HCT116 (cell line): ENCODE measurements around the gene NPM3. TPM values are rescaled to one million over a fixed set of nuclear protein-coding genes. Genes with fewer than 3 reads are reported as not detected.

Source experiments
- ATAC-seq: fragments of 200-7000 bp; cut with Tn5 transposase; 2 replicates; pipeline ENCODE4 v1.9.1; 2020; ENCODE audit warnings: mild to moderate bottlenecking, moderate library complexity
- BruUV-seq: library from RNA; stranded (reverse); fragments of 400-500 nt; replicated peaks from 2 replicates; lab custom pipeline; 2021; lab: Mats Ljungman, UMichigan
- CTCF ChIA-PET: fragments of 300-600 bp; sonication (Branson Sonifier 250); formaldehyde crosslinking; loops from one replicate; lab custom pipeline; 2021; ENCODE audit warnings: antibody characterized with exemption; lab: Charles Lee
- POLR2A ChIA-PET: fragments of 300-600, 350-600 bp; sonication (Branson Sonifier 250); formaldehyde crosslinking; loops from one replicate; lab custom pipeline; 2021; ENCODE audit warnings: antibody characterized with exemption; lab: Charles Lee
- RAD21 ChIA-PET, 2 experiments: fragments of 300-600 bp; sonication (Branson Sonifier 250); formaldehyde crosslinking; loops; one replicate each; lab custom pipeline; 2023; ENCODE audit warnings: low total read pairs in 2 of 2; ENCODE audit not compliant: uncharacterized antibody in 2 of 2, unreplicated experiment in 2 of 2, low non-redundant PET in 1 of 2; lab: Charles Lee
- DNase-seq: peaks from one replicate; pipeline ENCODE4 v3.0.0-alpha.2; 2010; ENCODE audit warnings: low read depth, low spot score
- H2AFZ ChIP-seq: fragments of 200-600 bp; shearing (Covaris generic), sonication (generic); 2 replicates; pipeline ENCODE4 v1.6.1; 2017; ENCODE audit warnings: low read depth, mixed run types, mixed read lengths, antibody characterized with exemption, low read length; ENCODE audit not compliant: poor library complexity, severe bottlenecking
- H3K27ac ChIP-seq: 2 replicates; pipeline ENCODE4 v1.5.1; 2012; ENCODE audit warnings: low read depth, low read length
- H3K27me3 ChIP-seq: fragments of 200-600 bp; sonication (generic); 2 replicates; pipeline ENCODE4 v1.6.1; 2016; ENCODE audit warnings: mixed run types, low read length, mixed read lengths; ENCODE audit not compliant: insufficient read depth
- H3K36me3 ChIP-seq, 2 experiments: fragments of 200-500 bp in 1 of 2; fragments of 200-600 bp in 1 of 2; sonication (Bioruptor generic) in 1 of 2; sonication (generic) in 1 of 2; 2 replicates each; pipeline versions ENCODE4 v1.5.1 to v1.6.1; 2014 to 2016; ENCODE audit warnings: low read length in 2 of 2, inconsistent platforms in 1 of 2, mixed read lengths in 1 of 2, mixed run types in 1 of 2; ENCODE audit not compliant: insufficient read depth in 2 of 2, control insufficient read depth in 1 of 2
- H3K4me1 ChIP-seq, 2 experiments: fragments of 200-600 bp in 1 of 2; sonication (generic) in 1 of 2; 2 replicates each; pipeline versions ENCODE4 v1.5.1 to v1.6.1; 2012 to 2017; ENCODE audit warnings: low read length in 2 of 2, inconsistent platforms in 1 of 2, mild to moderate bottlenecking in 1 of 2, mixed read lengths in 1 of 2, mixed run types in 1 of 2, moderate library complexity in 1 of 2; ENCODE audit not compliant: insufficient read depth in 2 of 2, control insufficient read depth in 1 of 2
- H3K4me2 ChIP-seq: fragments of 200-600 bp; sonication (generic); 2 replicates; pipeline ENCODE4 v1.6.1; 2017; ENCODE audit warnings: mixed run types, low read length, mixed read lengths
- H3K4me3 ChIP-seq, 2 experiments: fragments of 200-600 bp in 1 of 2; sonication (generic) in 1 of 2; replicated peaks in 1 of 2; 2 replicates each; pipeline ENCODE4 v1.5.1; 2011 to 2016; ENCODE audit warnings: low read length in 2 of 2, control low read depth in 1 of 2, low read depth in 1 of 2, mild to moderate bottlenecking in 1 of 2, mixed read lengths in 1 of 2, mixed run types in 1 of 2
- H3K79me2 ChIP-seq: fragments of 200-600 bp; sonication (generic); 2 replicates; pipeline ENCODE4 v1.6.1; 2017; ENCODE audit warnings: mild to moderate bottlenecking, mixed run types, low read length, moderate library complexity, mixed read lengths; ENCODE audit not compliant: insufficient read depth
- H3K9ac ChIP-seq: fragments of 200-600 bp; sonication (generic); 2 replicates; pipeline ENCODE4 v1.6.1; 2016; ENCODE audit warnings: low read length, mixed read lengths
- H3K9me2 ChIP-seq: fragments of 200-600 bp; sonication (generic), shearing (Covaris generic); 2 replicates; pipeline ENCODE4 v1.6.1; 2017; ENCODE audit warnings: mixed run types, mild to moderate bottlenecking, moderate library complexity; ENCODE audit not compliant: insufficient read depth
- H3K9me3 ChIP-seq, 2 experiments: fragments of 200-500 bp in 1 of 2; fragments of 200-600 bp in 1 of 2; sonication (Bioruptor generic) in 1 of 2; sonication (generic) in 1 of 2; 2 replicates each; pipeline ENCODE4 v1.6.1; 2014 to 2017; ENCODE audit warnings: low read length in 2 of 2, mixed read lengths in 2 of 2, inconsistent platforms in 1 of 2, low read depth in 1 of 2, mild to moderate bottlenecking in 1 of 2, mixed run types in 1 of 2, moderate library complexity in 1 of 2; ENCODE audit not compliant: control insufficient read depth in 1 of 2, insufficient read depth in 1 of 2
- H4K20me1 ChIP-seq: fragments of 200-600 bp; sonication (generic), shearing (Covaris generic); 2 replicates; pipeline ENCODE4 v1.6.1; 2017; ENCODE audit warnings: mixed run types, mild to moderate bottlenecking, moderate library complexity; ENCODE audit not compliant: insufficient read depth
- CBX3 ChIP-seq: IDR thresholded peaks from 2 replicates; pipeline ENCODE4 v1.6.1; 2012; ENCODE audit warnings: low read depth
- CTCF ChIP-seq, 3 experiments: fragments of 200-600 bp in 1 of 3; sonication (generic) in 1 of 3; IDR thresholded peaks in 2 of 3; conservative IDR thresholded peaks in 1 of 3; 2 replicates each; pipeline ENCODE4 v1.5.1; 2012 to 2017; ENCODE audit warnings: low read depth in 2 of 3, low read length in 2 of 3, antibody characterized with exemption in 1 of 3, borderline replicate concordance in 1 of 3, control low read depth in 1 of 3, mild to moderate bottlenecking in 1 of 3, mixed read lengths in 1 of 3, mixed run types in 1 of 3, moderate library complexity in 1 of 3; ENCODE audit not compliant: insufficient read depth in 1 of 3
- EGR1 ChIP-seq: IDR thresholded peaks from 2 replicates; pipeline ENCODE4 v1.6.1; 2012; ENCODE audit warnings: low read depth
- ELF1 ChIP-seq: IDR thresholded peaks from 2 replicates; pipeline ENCODE4 v1.6.1; 2012; ENCODE audit warnings: low read depth, borderline replicate concordance
- EZH2 ChIP-seq: fragments of 200-600 bp; sonication (generic); IDR thresholded peaks from 2 replicates; pipeline ENCODE4 v1.6.1; 2017; ENCODE audit warnings: antibody characterized with exemption, mixed run types
- MAX ChIP-seq: IDR thresholded peaks from 2 replicates; pipeline ENCODE4 v1.6.1; 2012
- POLR2AphosphoS5 ChIP-seq: IDR thresholded peaks from 2 replicates; pipeline ENCODE4 v1.6.1; 2011; ENCODE audit warnings: mild to moderate bottlenecking, low read depth, low read length, moderate library complexity
- RAD21 ChIP-seq: IDR thresholded peaks from 2 replicates; pipeline ENCODE4 v1.6.1; 2012; ENCODE audit warnings: low read depth, mild to moderate bottlenecking
- SIN3A ChIP-seq: IDR thresholded peaks from 2 replicates; pipeline ENCODE4 v1.6.1; 2012; ENCODE audit warnings: low read depth
- YY1 ChIP-seq: IDR thresholded peaks from 2 replicates; pipeline ENCODE4 v1.6.1; 2011; ENCODE audit warnings: low read length, low read depth, moderate library complexity, mild to moderate bottlenecking; ENCODE audit not compliant: insufficient replicate concordance; ENCODE audit errors: extremely low read depth
- ZBTB33 ChIP-seq: IDR thresholded peaks from 2 replicates; pipeline ENCODE4 v1.6.1; 2011; ENCODE audit warnings: mild to moderate bottlenecking, low read length, moderate library complexity; ENCODE audit not compliant: insufficient replicate concordance; ENCODE audit errors: extremely low read depth
- ZFX ChIP-seq: fragments of 450-650 bp; IDR thresholded peaks from 2 replicates; pipeline ENCODE4 v1.6.1; 2017
- intact Hi-C: fragments of 100-400 bp; cut with micrococcal nuclease; formaldehyde crosslinking; loops from 2 replicates; pipeline ENCODE4 v1.10.0; 2022
- total RNA-seq: library from RNA; stranded (reverse); gene quantifications from one replicate; pipeline ENCODE4 v1.2.1, GENCODE V29; 2021; ENCODE audit not compliant: unreplicated experiment
- TF ChIP-seq, protein P1 (sequence below): IDR thresholded peaks from 2 replicates; pipeline ENCODE4 v1.6.1; 2012

Gene NPM3
- total RNA-seq, 1 experiment from 2014 or later: 267 TPM

DNA sequence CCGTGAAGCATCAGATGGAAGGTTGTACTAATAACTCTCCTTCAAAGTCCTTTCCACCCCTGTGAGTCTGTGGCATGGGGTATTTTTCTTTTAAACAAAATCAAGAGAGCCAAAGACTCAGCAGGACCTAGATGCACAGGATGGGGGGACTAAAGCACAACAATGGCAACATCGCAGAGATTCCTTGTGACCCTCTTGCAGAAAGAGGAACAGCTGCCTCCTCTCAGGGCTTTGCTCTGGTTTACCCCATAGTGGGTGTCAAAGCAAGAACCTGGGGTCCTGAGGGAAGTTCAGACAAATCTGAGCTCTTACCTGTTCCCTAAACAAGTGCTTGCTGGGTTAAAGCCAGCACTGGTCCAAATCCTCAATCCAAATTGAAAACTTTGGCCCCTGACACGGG is 46.6 kb downstream of the NPM3 start:
- no peak overlapping the region for H3K4me2 ChIP-seq
- H3K4me3 ChIP-seq: no peak overlapping the region
- no TSS peak for BruUV-seq
- no peaks in the 10 kb centered on the region for H3K9me2 ChIP-seq
- H3K36me3 ChIP-seq: no peaks in the 10 kb centered on the region
- intact Hi-C loops: no loop called here
- ChIA-PET CTCF (interaction anchor here (0.9 to 1.3 kb wide), 2 partner anchors 45 to 134 kb away, joined by 3 read pairs; no protein-coding TSS in a partner anchor), RAD21 (no interaction called here), POLR2A (no interaction called here)
- no peaks in the 10 kb centered on the region for H3K9me3 ChIP-seq
- H4K20me1 ChIP-seq: no peaks in the 10 kb centered on the region
- H3K27ac ChIP-seq: no peak overlapping the region
- H3K27me3 ChIP-seq: no peaks in the 10 kb centered on the region
- DNase-seq: no peak
- TF ChIP-seq EGR1: no peak
- no peak for TF ChIP-seq POLR2AphosphoS5
- TF ChIP-seq CTCF (IDR thresholded peaks at IDR 0.05 in 2 of 3, conservative IDR thresholded peaks at IDR 0.05 in 1 of 3; ENCODE audit: borderline replicate concordance in 1 of 3, insufficient read depth in 1 of 3, low read depth in 2 of 3, low read length in 2 of 3): no peak
- TF ChIP-seq ZFX: no peak
- no peak for TF ChIP-seq EZH2
- TF ChIP-seq CBX3: no peak
- TF ChIP-seq RAD21: no peak
- TF ChIP-seq, protein P1, sequence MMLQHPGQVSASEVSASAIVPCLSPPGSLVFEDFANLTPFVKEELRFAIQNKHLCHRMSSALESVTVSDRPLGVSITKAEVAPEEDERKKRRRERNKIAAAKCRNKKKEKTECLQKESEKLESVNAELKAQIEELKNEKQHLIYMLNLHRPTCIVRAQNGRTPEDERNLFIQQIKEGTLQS: no peak
- no peak for TF ChIP-seq MAX
- TF ChIP-seq YY1: no peak
- no peak for TF ChIP-seq SIN3A
- no peak for TF ChIP-seq ELF1
- TF ChIP-seq ZBTB33: no peak
- no peak overlapping the region for H3K9ac ChIP-seq
- no peak for ATAC-seq
- no peaks in the 10 kb centered on the region for H3K4me1 ChIP-seq
- no peaks in the 10 kb centered on the region for H3K79me2 ChIP-seq
- no peak overlapping the region for H2AFZ ChIP-seq
